Hematopoietic multipotent progenitor cell treated with erythropoietin and hydrocortisone succinate and interleukin-3 and kit ligand, for 17 days (in vitro differentiated cells): Measurements from ENCODE around the gene DRC7.
"Not testable (repeated sequence)": the region's sequence is repeated elsewhere in the genome, so short reads cannot be mapped to it uniquely, and the experiment has no call there.

Experiments used
- DNase-seq: peaks from one replicate; pipeline ENCODE4 v3.0.0-alpha.2; 2015; ENCODE audit warnings: low spot score

Gene DRC7

DNA sequence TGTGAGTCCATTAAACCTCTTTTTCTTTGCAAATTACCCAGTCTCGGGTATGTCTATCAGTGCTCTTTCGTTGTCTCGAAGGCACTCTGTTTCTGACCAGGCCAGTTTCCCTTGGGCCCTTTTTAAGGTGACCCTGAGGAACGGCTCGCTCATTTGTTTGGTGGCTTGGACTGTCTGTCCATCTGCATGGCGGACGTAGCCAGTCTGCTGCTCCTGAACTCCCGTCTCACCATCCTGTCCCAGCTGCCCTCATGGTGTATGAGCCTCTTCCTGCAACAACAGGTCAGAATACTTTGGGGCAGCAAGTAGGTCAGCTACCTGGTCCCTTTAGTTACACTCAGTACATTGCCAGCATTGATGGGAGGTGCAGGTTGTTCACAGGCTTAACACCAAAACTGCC, 19.0 kb downstream of the DRC7 start:
- no peak for DNase-seq

GRCh38 chr16:57714047-57714446, 19.4 kb downstream of the DRC7 start:
- no peak for DNase-seq

DNA sequence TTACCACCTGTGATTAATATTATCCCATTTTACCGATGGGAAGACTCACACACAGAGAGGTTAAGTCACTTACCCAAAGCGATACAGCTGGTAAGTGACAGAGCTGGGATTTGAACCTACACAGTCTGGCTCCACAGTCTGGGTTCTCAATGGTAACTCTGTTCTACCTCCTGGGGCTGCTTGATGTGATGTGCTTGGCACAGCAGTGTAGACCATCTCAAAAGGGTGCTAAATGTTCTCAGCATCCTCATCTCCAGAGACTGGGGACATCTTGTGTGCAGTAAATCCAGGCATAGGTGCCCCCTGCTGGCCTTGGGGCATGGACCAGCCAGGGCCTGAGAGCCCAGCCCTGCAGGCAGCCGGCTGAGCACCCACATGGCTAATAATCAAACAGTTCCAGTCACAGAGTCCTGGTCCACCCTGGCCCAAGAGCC, 25.6 kb downstream of the DRC7 start:
- DNase-seq, result peak; percentile 49

DNA sequence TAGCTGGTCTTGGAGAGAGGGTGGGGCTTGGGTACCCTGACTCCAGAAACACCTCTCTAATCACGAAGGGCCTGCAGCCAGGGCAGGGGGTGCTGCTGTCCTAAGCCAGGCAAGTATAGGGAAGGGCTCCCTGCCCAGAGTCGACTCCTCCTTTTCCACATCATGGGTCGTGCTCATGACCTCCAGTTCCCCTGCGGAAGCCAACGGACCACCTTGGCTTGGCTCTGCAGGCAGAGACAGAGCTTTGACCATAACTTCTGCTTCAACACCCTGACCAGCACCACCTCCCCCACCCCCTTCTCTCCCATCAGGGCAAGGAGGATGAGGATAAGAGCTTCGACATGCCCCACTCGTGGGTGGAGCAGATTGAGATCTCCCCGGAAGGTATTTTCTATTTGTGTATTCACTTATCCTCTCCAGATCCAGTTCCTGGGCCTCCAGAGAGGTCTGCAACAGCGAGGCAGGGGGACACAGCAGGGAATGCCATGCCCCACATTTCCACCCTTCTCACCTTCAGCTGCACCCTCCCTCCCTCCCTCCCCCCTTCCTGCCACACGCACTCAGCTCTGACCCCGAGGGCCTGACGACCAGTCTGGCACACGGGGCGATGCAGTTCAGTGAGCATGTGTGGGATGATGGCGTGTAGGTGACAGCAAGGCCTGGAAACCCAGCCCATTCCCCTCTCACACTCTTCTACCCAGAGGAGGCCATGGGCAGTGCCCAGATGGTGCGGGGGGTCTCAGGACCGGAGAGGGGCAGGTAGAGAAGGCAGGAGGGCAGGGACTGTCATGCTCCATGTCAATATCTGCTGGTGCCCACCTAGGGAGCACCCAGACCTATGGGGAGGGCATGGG, 27.0 kb downstream of the DRC7 start:
- DNase-seq, result no peak

DNA sequence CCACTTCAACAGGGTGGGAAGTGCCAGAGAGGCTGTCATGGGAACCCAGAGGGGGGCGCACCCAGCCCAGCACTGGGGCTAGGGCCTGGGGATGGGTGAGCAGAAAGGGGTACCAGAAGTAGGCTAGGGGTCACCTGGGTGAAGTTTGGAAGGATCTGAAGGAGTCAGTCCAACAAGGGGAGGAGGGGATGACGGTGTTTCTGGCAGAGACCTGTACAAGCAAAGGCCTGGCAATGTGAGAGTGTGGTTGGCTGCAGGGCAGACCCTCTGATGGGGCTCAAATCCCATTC, 27.5 kb downstream of the DRC7 start:
- no peak for DNase-seq

- no peak for DNase-seq
Measured at GRCh38 chr16:57722651-57723050, 28.0 kb downstream of the DRC7 start.

- no peak for DNase-seq
Measured at GRCh38 chr16:57723170-57723569, 28.6 kb downstream of the DRC7 start.

DNA sequence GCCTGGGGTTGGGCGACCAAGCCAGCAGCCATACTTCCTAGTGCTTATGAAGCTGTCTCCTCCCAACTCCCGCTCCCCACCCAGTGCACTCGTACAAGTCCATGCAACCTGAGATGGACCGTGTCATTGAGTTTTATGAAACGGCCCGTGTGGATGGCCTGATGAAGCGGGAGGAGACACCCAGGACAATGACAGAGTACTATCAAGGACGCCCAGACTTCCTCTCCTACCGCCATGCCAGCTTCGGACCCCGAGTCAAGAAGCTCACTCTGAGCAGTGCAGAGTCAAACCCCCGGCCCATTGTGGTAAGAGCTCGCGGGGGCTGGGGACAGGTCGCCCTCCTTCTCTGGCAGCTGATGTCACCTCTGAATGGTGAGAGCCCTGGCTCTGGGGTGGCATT, 29.9 kb downstream of the DRC7 start:
- no peak for DNase-seq

GRCh38 chr16:57725151-57725550, 30.5 kb downstream of the DRC7 start:
- DNase-seq, result no peak

DNA sequence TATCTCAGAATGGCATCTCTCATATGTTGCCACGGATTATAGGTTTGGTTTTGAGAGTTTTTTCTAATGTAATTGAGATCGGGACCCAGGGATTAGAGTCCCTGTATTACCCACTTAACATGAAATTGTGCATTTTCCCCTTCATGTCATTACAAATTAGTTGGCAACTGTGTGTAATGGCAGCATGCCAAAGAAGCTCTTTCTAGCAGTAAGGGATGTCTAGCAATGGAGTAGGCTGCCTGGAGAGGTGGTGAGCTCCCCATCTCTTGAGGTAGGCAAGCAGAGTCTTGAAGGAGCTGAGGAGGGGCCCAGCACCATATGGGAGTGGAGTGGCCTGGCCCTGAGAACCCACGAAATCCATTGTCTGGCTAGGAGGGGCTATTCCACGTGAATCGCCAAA, 30.9 kb downstream of the DRC7 start:
- no peak for DNase-seq

DNA sequence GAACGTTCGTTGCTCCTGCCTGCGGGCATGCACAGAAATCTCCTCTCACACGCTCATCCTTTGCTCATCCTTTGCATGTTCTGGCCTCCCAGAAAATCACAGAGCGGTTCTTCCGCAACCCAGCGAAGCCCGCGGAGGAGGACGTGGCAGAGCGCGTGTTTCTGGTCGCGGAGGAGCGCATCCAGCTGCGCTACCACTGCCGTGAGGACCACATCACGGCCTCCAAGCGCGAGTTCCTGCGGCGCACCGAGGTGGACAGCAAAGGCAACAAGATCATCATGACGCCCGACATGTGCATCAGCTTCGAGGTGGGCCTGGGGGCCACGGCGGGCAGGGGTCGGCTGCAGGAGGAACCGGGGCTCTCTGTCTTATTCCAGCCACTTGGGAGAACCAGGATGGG, 31.4 kb downstream of the DRC7 start:
- DNase-seq, result no peak

- no peak for DNase-seq
Measured at GRCh38 chr16:57726433-57726947, 31.9 kb downstream of the DRC7 start.

GRCh38 chr16:57727610-57728009, 33.0 kb downstream of the DRC7 start:
- DNase-seq, result no peak

DNA sequence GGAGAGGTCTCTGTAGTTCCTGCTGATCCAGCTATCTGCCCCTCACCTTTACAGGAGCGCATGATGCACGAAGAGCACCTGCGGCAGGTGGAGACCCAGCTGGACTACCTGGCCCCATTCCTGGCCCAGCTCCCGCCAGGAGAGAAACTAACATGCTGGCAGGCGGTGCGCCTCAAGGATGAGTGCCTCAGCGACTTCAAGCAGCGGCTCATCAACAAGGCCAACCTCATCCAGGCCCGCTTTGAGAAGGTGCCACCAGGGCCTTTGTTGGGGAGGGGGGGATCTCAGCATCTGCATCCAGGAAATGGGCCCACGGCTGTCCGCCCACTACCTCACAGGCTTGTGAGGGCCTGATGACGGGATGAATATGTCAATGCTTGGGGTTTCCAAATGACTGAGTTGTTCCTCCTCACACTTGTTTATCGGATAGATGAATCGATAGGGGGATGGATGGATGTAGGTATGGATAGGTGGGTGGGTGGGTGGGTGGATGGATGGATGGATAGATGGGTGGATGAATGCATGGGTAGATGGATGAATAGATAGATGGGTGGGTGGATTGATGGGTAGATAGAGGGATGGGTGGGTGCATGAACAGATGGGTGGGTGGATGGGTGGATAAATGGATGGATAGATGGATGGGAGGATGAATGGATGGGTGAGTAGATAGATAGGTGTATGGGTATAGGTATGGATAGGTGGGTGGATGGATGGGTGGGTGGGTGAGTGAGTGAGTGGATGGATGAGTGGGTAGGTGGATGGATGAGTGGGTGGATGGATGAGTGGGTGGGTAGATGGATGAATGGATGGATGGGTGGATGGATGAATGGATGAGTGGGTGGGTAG, 34.0 kb downstream of the DRC7 start:
- DNase-seq, result no peak

DNA sequence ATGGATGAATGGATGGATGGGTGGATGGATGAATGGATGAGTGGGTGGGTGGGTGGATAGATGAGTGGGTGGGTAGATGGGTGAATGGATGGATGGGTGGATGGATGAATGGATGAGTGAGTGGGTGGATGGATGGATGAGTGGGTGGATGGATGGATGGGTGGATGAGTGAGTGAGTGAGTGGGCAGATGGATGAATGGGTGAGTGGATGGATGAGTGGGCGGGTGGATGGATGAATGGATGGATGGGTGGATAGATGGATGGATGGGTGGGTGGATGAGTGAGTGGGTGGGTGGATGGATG, 34.5 kb downstream of the DRC7 start:
- DNase-seq, result no peak

DNA sequence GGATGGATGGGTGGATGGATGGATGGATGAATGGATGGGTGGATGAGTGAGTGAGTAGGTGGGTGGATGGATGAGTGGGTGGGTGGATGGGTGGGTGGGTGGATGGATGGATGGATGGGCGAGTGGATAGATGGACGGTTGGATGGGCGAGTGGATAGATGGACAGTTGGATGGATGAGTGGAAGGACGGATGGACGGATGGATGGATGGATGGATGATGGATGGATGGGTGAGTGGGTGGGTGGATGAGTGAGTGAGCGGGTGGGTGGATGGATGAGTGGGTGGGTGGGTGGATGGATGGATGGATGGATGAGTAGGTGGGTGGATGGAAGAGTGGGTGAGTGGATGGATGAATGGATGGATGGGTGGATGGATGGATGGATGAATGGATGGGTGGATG, 35.2 kb downstream of the DRC7 start:
- DNase-seq, result not testable (repeated sequence)

- no peak for DNase-seq
Measured at GRCh38 chr16:57730771-57731730, 36.4 kb downstream of the DRC7 start.

GRCh38 chr16:57732037-57732436, 37.4 kb downstream of the DRC7 start:
- no peak for DNase-seq

- no peak for DNase-seq
Measured at GRCh38 chr16:57732714-57733113, 38.1 kb downstream of the DRC7 start.

DNA sequence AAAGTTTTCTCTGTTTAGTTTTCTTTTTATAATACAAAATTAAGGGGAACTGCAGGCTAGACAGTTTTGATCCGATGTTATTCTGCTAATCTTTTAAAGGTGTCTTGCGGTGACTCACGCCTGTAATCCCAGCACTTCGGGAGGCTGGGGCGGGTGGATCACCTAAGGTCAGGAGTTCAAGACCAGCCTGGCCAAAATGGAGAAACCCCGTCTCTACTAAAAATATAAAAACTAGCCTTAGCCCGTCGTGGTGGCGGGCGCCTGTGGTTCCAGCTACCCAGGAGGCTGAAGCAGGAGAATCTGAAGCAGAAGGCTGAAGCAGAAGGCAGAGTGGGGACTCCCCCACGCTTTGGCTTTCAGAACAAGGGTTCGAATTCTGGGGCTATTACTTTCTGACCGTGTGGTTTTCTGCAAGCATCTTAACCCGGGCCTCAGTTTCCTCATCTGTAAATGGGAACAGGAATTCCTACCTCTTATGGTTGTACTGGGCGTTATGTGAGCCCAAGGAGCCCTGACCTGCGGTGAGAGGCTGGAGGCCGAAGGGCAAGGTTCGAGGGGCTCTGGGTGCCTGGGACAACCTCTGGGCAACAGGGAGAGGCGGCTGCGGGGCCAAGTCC, 39.8 kb downstream of the DRC7 start:
- DNase-seq, result no peak

DNA sequence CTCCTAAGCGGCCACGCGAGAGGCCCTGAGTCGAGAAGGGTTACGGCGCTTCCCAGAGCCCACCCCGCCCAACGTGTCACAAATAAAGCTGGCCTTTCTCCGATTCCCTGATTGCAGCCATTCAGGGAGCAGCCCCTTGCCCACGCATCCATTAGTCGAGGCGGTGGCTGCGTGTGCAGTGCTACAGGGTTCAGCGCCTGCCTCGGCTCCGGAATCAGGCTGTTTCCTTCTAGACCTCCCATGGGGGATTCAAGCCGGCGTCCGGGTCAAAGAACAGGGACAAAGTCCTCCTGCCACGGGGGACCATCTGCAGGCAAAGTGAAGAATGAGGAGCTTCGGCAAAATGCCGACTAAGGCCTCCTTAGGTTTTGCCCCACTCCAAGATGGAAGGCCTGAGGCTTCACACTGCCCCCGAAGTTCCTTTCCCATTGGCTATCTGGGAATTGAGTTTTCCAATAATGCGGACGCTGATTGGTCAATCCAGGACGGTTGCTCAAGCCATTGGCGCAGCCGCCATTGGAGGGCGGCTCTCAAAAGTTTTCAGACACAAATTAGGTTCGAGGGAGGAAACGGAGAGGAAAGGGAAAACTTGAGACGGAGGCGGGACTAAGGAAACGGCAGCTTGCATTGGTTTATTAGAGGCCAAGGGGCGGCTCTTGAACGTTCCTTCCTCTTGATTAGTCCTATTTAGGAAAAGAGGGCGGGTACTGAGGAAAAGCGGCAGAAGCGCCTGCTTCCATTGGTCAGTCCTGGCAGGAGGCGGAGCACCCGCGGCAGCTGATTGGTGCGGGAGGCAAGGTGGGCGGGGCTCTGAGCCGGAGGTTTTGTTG, 40.5 kb downstream of the DRC7 start:
- peak; percentile 100 for DNase-seq
